DMS53 treated with DMSO at 0.1 percent for 48 hours (cell line): ENCODE data around the gene TIAM2.
"Not testable (repeated sequence)": the region's sequence is repeated elsewhere in the genome, so short reads cannot be mapped to it uniquely, and the experiment has no call there.

Experiments used
- DNase-seq: peaks from one replicate; lab custom pipeline; 2025; ENCODE audit not compliant: unreplicated experiment; lab: John Stamatoyannopoulos, UW

Gene TIAM2

GRCh38 chr6:155090166-155090565, 95.1 kb downstream of the TIAM2 start:
- no peak for DNase-seq

GRCh38 chr6:155091756-155092155, 96.6 kb downstream of the TIAM2 start:
- DNase-seq: no peak

GRCh38 chr6:155093430-155093829, 98.3 kb downstream of the TIAM2 start:
- no peak for DNase-seq

GRCh38 chr6:155100087-155100486, 105.0 kb downstream of the TIAM2 start:
- no peak for DNase-seq

- no peak for DNase-seq
Measured at GRCh38 chr6:155100591-155100990, 105.5 kb downstream of the TIAM2 start.

- not testable (repeated sequence) for DNase-seq
Measured at GRCh38 chr6:155103083-155103645, 108.0 kb downstream of the TIAM2 start.

GRCh38 chr6:155103816-155104366, 108.8 kb downstream of the TIAM2 start:
- DNase-seq: no peak

GRCh38 chr6:155106456-155107115, 111.5 kb downstream of the TIAM2 start:
- DNase-seq: no peak

GRCh38 chr6:155107432-155108069, 112.4 kb downstream of the TIAM2 start:
- DNase-seq: no peak

- DNase-seq: no peak
Measured at GRCh38 chr6:155108070-155108820, 113.1 kb downstream of the TIAM2 start.

GRCh38 chr6:155110721-155111120, 115.6 kb downstream of the TIAM2 start:
- DNase-seq: no peak

GRCh38 chr6:155112757-155113156, 117.6 kb downstream of the TIAM2 start:
- DNase-seq: no peak

GRCh38 chr6:155115893-155116570, 120.9 kb downstream of the TIAM2 start:
- DNase-seq: no peak

- DNase-seq: no peak
Measured at GRCh38 chr6:155116571-155116910, 121.4 kb downstream of the TIAM2 start.

- DNase-seq: no peak
Measured at GRCh38 chr6:155117256-155117655, 122.1 kb downstream of the TIAM2 start.

GRCh38 chr6:155117785-155118184, 122.7 kb downstream of the TIAM2 start:
- no peak for DNase-seq

- DNase-seq: not testable (repeated sequence)
Measured at GRCh38 chr6:155119201-155119600, 124.1 kb downstream of the TIAM2 start.

GRCh38 chr6:155120034-155120433, 124.9 kb downstream of the TIAM2 start:
- no peak for DNase-seq

- no peak for DNase-seq
Measured at GRCh38 chr6:155121294-155121693, 126.2 kb downstream of the TIAM2 start.

- no peak for DNase-seq
Measured at GRCh38 chr6:155121699-155122098, 126.6 kb downstream of the TIAM2 start.
